K562 (cell line): ENCODE data around the gene GIT2. TPM values are rescaled to one million over a fixed set of nuclear protein-coding genes. Genes with fewer than 3 reads are reported as not detected.

Experiments used
- CUX1 ChIP-seq: fragments of 200-800 bp; sonication (Bioruptor generic); IDR thresholded peaks from 2 replicates; pipeline ENCODE4 v1.6.1; 2016; ENCODE audit warnings: missing genetic modification characterization, missing compliant biosample characterization
- EHMT2 ChIP-seq: fragments of 450-650 bp; IDR thresholded peaks from 2 replicates; pipeline ENCODE4 v1.6.1; 2018; ENCODE audit warnings: antibody characterized with exemption
- ETV5 ChIP-seq: sonication (generic); formaldehyde crosslinking; IDR thresholded peaks from 2 replicates; pipeline ENCODE4 v1.4.0; 2020; ENCODE audit warnings: low read depth, mild to moderate bottlenecking, missing genetic modification reagents
- HMG20B ChIP-seq: fragments of 250-450 bp; sonication (Bioruptor Pico); IDR thresholded peaks from 2 replicates; pipeline ENCODE4 v1.5.0; 2021; ENCODE audit warnings: mild to moderate bottlenecking
- KHSRP ChIP-seq: fragments of 450-650 bp; IDR thresholded peaks from 2 replicates; pipeline ENCODE4 v1.6.1; 2017
- KLF6 ChIP-seq: fragments of 250-450 bp; sonication (Bioruptor Pico); IDR thresholded peaks from 2 replicates; pipeline ENCODE4 v1.4.0; 2020; ENCODE audit warnings: mild to moderate bottlenecking, moderate library complexity, borderline replicate concordance
- MCM3 ChIP-seq: fragments of 450-650 bp; IDR thresholded peaks from 2 replicates; pipeline ENCODE4 v1.6.1; 2016
- MEF2D ChIP-seq: conservative IDR thresholded peaks from 2 replicates; pipeline ENCODE4 v1.6.1; 2016; ENCODE audit warnings: low read depth, missing genetic modification characterization, missing compliant biosample characterization
- NFYB ChIP-seq: IDR thresholded peaks from 2 replicates; pipeline ENCODE4 v1.6.1; 2011; ENCODE audit warnings: mild to moderate bottlenecking, moderate library complexity; ENCODE audit not compliant: insufficient read length; ENCODE audit errors: extremely low read depth
- RAD21 ChIP-seq, 2 experiments: fragments of 250-450 bp in 1 of 2; fragments of 450-650 bp in 1 of 2; sonication (Bioruptor Pico) in 1 of 2; formaldehyde crosslinking in 1 of 2; IDR thresholded peaks in 1 of 2; conservative IDR thresholded peaks in 1 of 2; 2 replicates each; pipeline versions ENCODE4 v1.4.0 to v1.8.0; 2020 to 2022; ENCODE audit warnings: mild to moderate bottlenecking in 2 of 2, moderate library complexity in 1 of 2
- SRSF1 ChIP-seq: fragments of 200-400 bp; formaldehyde crosslinking; IDR thresholded peaks from 2 replicates; pipeline ENCODE4 v1.6.1; 2017; ENCODE audit warnings: mild to moderate bottlenecking, low read depth, low read length, moderate library complexity
- STAT5B ChIP-seq: fragments of 250-450 bp; sonication (Bioruptor Pico); IDR thresholded peaks from 2 replicates; pipeline ENCODE4 v1.8.0; 2021; ENCODE audit warnings: mild to moderate bottlenecking, inconsistent platforms
- TEAD1 ChIP-seq, 2 experiments: fragments of 450-650 bp in 1 of 2; sonication (generic) in 1 of 2; formaldehyde crosslinking; IDR thresholded peaks; 2 replicates each; pipeline versions ENCODE4 v1.4.0 to v1.8.0; 2020 to 2022; ENCODE audit warnings: mild to moderate bottlenecking in 2 of 2, missing genetic modification reagents in 1 of 2
- ZBTB17 ChIP-seq: fragments of 450-650 bp; formaldehyde crosslinking; IDR thresholded peaks from 2 replicates; pipeline ENCODE4 v1.4.0; 2020; ENCODE audit warnings: mild to moderate bottlenecking
- ZNF217 ChIP-seq: sonication (generic); formaldehyde crosslinking; IDR thresholded peaks from 2 replicates; pipeline ENCODE4 v1.8.0; 2022; ENCODE audit warnings: mild to moderate bottlenecking, missing genetic modification reagents
- ZNF79 ChIP-seq: fragments of 250-450 bp; sonication (Bioruptor Pico); IDR thresholded peaks from 2 replicates; pipeline ENCODE4 v1.4.0; 2020; ENCODE audit warnings: low read depth, mild to moderate bottlenecking, moderate library complexity
- polyA plus RNA-seq, 8 experiments: library from polyadenylated mRNA; depleted of rRNA in 4 of 8; stranded (reverse) in 5 of 8; unstranded in 3 of 8; fragments of >200 nt; fragmentation: Nextera tagmentation in 2 of 8; fragmentation: Illumina TruSeq in 1 of 8; extraction: Ambion mirVana in 2 of 8; extraction: Trizol in 1 of 8; gene quantifications; 2 replicates each; pipeline versions ENCODE4 v1.2.1 to v1.2.3, GENCODE V29; 2011 to 2014; ENCODE audit warnings: inconsistent platforms in 1 of 8, missing spikeins in 1 of 8
- total RNA-seq, 7 experiments: library from RNA; depleted of rRNA in 6 of 7; stranded (reverse); fragments of >200 nt in 6 of 7; fragmentation: Illumina TruSeq in 2 of 7; extraction: Trizol in 2 of 7; gene quantifications; 2 replicates each; pipeline versions ENCODE4 v1.2.1 to v1.2.3, GENCODE V29; 2011 to 2021; ENCODE audit warnings: low replicate concordance in 1 of 7
- TF ChIP-seq, protein P1 (sequence below): fragments of 200-800 bp; sonication (Bioruptor generic); IDR thresholded peaks from 2 replicates; pipeline ENCODE4 v1.6.1; 2017; ENCODE audit warnings: missing genetic modification characterization, missing compliant biosample characterization
- TF ChIP-seq, protein P2 (sequence below): fragments of 250-450 bp; sonication (Bioruptor Pico); IDR thresholded peaks from 2 replicates; pipeline ENCODE4 v1.4.0; 2020; ENCODE audit warnings: mild to moderate bottlenecking, moderate library complexity, borderline replicate concordance

GIT2 gene
- total and polyA plus RNA-seq, 9 of the 15 experiments (the other 6 are each of a cell fraction or from before 2014, with no cell fraction given): 4.0 to 30.4 (median 23.5) TPM

DNA sequence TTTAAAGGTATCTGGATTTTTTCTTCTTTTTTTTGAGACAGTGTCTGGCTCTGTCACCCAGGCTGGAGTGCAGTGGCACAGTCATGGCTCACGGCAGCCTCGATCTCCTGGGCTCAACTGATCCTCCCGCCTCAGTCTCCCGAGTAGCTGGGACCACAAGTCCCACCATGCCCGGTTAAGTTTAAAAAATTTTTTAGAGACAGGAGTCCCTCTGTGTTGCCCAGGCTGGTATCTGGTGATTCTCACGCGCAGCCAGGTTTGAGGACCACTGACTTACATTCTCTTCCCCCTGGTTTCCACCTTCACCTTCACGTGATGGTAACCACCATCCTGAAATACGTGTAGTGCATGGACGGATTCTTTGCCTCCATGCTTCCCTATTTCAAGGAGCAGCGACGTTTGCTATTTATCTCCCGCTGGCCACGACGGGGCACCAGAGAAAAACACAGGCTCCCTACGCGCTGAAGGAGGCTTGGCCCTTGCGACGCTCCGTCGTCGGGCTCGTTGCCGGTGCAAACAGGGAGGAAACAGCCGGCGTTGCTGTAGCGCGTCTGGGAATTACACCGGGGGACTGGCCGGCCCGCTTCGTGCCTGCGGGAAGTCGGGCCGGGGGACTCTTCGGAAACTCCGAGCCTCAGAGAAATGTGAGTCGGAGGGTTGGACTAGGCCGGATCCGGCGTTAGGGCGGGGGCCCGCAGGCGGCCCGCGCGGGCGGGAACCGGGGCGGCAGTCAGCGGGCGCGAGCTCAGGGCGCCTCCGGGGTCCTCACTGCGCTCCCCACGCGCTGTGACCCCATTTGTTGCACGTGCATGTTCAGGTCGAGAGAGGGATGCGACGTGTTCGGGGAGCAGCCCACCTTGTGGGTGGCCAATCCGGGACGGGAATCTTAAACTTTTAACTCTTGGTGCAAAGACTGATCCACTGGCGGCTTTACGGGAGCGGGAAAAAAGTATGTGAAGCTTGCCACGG is 96.1 kb downstream of the GIT2 start, which contains the start of gene TCHP (continued):
- TF ChIP-seq KLF6 (CRISPR knock-in tag) (no peak), RAD21 (CRISPR knock-in tag; conservative IDR thresholded peaks at IDR 0.05 in 1 of 2, IDR thresholded peaks at IDR 0.05 in 1 of 2) (peak in 1 of 2 experiments; percentile 40; a peak in 2 of 4 replicates), NFYB (no peak), TEAD1 (CRISPR knock-in tag; IDR thresholded peaks at IDR 0.05) (peak; percentile 3 to 91; a peak in 2 of 4 replicates), ZNF217 (CRISPR knock-in tag) (no peak), EHMT2 (no peak), MCM3 (no peak), STAT5B (CRISPR knock-in tag) (no peak), ZBTB17 (no peak), CUX1 (CRISPR knock-in tag) (no peak), KHSRP (no peak), ZNF79 (CRISPR knock-in tag) (no peak), SRSF1 (no peak), ETV5 (CRISPR knock-in tag) (no peak), MEF2D (tag) (no peak), HMG20B (CRISPR knock-in tag) (no peak)
- TF ChIP-seq, protein P1, sequence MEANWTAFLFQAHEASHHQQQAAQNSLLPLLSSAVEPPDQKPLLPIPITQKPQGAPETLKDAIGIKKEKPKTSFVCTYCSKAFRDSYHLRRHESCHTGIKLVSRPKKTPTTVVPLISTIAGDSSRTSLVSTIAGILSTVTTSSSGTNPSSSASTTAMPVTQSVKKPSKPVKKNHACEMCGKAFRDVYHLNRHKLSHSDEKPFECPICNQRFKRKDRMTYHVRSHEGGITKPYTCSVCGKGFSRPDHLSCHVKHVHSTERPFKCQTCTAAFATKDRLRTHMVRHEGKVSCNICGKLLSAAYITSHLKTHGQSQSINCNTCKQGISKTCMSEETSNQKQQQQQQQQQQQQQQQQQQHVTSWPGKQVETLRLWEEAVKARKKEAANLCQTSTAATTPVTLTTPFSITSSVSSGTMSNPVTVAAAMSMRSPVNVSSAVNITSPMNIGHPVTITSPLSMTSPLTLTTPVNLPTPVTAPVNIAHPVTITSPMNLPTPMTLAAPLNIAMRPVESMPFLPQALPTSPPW (CRISPR knock-in tag): peak; percentile 63
- TF ChIP-seq, protein P2, sequence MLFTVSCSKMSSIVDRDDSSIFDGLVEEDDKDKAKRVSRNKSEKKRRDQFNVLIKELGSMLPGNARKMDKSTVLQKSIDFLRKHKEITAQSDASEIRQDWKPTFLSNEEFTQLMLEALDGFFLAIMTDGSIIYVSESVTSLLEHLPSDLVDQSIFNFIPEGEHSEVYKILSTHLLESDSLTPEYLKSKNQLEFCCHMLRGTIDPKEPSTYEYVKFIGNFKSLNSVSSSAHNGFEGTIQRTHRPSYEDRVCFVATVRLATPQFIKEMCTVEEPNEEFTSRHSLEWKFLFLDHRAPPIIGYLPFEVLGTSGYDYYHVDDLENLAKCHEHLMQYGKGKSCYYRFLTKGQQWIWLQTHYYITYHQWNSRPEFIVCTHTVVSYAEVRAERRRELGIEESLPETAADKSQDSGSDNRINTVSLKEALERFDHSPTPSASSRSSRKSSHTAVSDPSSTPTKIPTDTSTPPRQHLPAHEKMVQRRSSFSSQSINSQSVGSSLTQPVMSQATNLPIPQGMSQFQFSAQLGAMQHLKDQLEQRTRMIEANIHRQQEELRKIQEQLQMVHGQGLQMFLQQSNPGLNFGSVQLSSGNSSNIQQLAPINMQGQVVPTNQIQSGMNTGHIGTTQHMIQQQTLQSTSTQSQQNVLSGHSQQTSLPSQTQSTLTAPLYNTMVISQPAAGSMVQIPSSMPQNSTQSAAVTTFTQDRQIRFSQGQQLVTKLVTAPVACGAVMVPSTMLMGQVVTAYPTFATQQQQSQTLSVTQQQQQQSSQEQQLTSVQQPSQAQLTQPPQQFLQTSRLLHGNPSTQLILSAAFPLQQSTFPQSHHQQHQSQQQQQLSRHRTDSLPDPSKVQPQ (CRISPR knock-in tag): no peak
